ENCODE measurements around the gene CAMSAP1. TPM values are rescaled to one million over a fixed set of nuclear protein-coding genes. Genes with fewer than 3 reads are reported as not detected.

CAMSAP1 gene
- total RNA-seq, 1 experiment from 2014 or later = 24.8 TPM

DNA sequence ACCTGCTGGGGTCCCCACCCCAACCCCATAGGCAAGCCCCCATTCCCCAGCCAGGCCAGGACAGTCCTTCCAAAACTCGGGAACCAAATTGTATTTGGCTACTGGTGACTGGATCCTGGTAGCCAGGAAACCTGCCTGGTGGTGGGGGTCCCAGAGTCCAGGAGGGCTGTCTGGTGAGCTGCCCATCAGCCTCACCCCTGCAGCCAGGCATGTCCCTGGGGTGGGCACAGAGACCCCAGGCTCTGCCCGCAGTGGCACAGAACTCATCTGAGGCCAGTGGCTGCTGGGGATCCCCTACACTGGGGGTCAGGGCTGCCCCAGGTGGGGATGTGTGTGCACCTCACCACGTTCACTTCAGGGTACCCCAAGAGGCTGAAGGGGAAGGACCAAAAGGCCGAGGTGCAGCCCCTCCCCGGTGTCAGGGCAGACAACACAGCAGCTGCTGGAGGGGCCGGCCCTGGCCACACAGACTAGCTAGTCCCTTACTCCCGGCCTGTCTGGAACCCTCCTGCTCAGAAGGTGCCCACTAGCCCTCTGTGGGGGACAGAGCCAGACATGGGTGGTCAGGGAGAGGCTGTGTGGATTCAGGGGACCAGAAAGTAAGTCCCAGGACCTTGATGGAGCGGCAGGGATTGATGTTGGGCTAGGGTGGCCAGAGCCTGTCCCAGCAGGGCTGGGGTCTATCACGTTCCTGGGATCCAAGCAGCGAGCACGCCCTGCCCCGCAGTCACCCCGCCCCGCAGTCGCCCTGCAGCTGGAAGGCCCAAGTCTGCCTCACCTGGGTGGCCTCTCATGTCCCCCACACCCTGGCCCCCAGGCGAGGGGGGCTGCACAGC, 113.9 kb downstream of the CAMSAP1 start:
- H3K36me3 ChIP-seq (ENCODE audit: control insufficient read depth, insufficient read depth, low read length) = no peaks in the 10 kb centered on the region
- ATAC-seq (no peak), DNase-seq (ENCODE audit: low read depth, low spot score) (no peak)
- POLR2A ChIA-PET = interaction anchor here (0.7 kb wide), 1 partner anchor 75 kb away, joined by 4 read pairs; no protein-coding TSS in a partner anchor
- in situ Hi-C loops (cut with HindIII; ENCODE audit: low pct_unique_long_range_greater_than_20kb, low sequenced_read_pairs) (no loop called here), intact Hi-C loops (cut with micrococcal nuclease; ENCODE audit: unreplicated experiment) (no loop called here)
- TF ChIP-seq, protein P1, sequence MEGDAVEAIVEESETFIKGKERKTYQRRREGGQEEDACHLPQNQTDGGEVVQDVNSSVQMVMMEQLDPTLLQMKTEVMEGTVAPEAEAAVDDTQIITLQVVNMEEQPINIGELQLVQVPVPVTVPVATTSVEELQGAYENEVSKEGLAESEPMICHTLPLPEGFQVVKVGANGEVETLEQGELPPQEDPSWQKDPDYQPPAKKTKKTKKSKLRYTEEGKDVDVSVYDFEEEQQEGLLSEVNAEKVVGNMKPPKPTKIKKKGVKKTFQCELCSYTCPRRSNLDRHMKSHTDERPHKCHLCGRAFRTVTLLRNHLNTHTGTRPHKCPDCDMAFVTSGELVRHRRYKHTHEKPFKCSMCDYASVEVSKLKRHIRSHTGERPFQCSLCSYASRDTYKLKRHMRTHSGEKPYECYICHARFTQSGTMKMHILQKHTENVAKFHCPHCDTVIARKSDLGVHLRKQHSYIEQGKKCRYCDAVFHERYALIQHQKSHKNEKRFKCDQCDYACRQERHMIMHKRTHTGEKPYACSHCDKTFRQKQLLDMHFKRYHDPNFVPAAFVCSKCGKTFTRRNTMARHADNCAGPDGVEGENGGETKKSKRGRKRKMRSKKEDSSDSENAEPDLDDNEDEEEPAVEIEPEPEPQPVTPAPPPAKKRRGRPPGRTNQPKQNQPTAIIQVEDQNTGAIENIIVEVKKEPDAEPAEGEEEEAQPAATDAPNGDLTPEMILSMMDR (IDR thresholded peaks at IDR 0.05) = peak; percentile 13
- no peak for TF ChIP-seq SIN3A (IDR thresholded peaks at IDR 0.05; ENCODE audit: borderline replicate concordance, insufficient read depth, low read depth, low read length)
- H3K4me1 ChIP-seq (ENCODE audit: control insufficient read depth, insufficient read depth, low read length) = no peaks in the 10 kb centered on the region
- CTCF ChIA-PET = no interaction called here
- H3K27me3 ChIP-seq (ENCODE audit: control insufficient read depth, insufficient read depth, low read length) = no peaks in the 10 kb centered on the region
- no peak overlapping the region for H3K4me3 ChIP-seq (ENCODE audit: low read depth in 2 of 2, low read length in 2 of 2)
- H3K9me3 ChIP-seq (ENCODE audit: control insufficient read depth, insufficient read depth, low read depth, low read length) = no peaks in the 10 kb centered on the region
- no peak overlapping the region for H3K27ac ChIP-seq (ENCODE audit: low read length)
- BruUV-seq (replicated peaks) = no TSS peak

DNA sequence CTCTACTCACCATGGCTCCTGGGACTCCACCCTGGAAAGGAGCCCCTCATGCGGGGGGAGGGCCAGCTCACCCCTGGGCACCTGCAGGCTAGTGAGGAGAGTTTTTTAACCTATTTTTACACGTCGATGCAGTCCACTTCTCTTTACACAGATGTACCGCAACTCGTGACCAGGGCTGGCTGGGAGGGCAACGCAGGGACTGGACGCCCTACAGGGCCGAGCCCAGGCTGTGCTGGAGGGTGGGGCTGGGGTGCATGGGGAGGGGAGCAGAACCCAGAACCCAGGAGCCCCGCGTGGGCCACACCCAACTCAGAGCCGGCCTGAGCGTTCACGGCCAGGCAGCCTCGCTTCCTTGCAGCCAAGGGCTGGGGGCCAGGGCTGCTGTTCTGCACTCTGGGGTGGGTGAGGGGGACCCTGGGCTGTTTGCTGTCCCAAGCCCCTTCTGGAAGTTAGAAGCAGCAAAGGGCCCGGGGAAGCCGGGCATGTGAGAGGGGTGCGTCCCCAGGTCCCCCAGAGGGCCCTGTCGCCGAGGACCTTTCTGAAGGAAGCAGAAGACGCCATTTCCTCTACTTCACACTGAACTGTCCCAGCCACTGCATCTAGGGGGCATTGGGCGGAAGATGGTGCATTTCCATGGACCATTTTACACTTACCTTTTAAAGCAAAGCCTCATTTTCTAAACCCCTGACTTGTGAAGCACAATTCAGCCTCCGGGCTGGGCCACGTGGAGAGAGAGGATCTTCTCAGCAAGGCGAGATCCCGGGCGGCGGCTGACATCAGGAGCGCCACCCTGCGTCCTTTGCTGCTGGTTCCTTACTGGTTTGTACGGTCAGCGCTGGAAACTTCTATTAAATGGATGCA, 114.8 kb downstream of the CAMSAP1 start:
- in situ Hi-C loops (cut with HindIII; ENCODE audit: low pct_unique_long_range_greater_than_20kb, low sequenced_read_pairs) = no loop called here
- no TSS peak for BruUV-seq (replicated peaks)
- peak; percentile 18; the same call in 1 of the 2 replicates for ATAC-seq
- ChIA-PET CTCF (no interaction called here), POLR2A (no interaction called here)
- H3K4me1 ChIP-seq (ENCODE audit: control insufficient read depth, insufficient read depth, low read length) = no peaks in the 10 kb centered on the region
- no peaks in the 10 kb centered on the region for H3K9me3 ChIP-seq (ENCODE audit: control insufficient read depth, insufficient read depth, low read depth, low read length)
- H3K36me3 ChIP-seq (ENCODE audit: control insufficient read depth, insufficient read depth, low read length) = no peaks in the 10 kb centered on the region
- TF ChIP-seq TCF7L2 (IDR thresholded peaks at IDR 0.05; ENCODE audit: low read depth, low read length) (no peak), SIN3A (IDR thresholded peaks at IDR 0.05; ENCODE audit: borderline replicate concordance, insufficient read depth, low read depth, low read length) (no peak), POLR2AphosphoS5 (IDR thresholded peaks at IDR 0.05; ENCODE audit: low read depth, low read length) (no peak)
- TF ChIP-seq, protein P1 (IDR thresholded peaks at IDR 0.05) = peak; percentile 48
- TF ChIP-seq, protein P2, sequence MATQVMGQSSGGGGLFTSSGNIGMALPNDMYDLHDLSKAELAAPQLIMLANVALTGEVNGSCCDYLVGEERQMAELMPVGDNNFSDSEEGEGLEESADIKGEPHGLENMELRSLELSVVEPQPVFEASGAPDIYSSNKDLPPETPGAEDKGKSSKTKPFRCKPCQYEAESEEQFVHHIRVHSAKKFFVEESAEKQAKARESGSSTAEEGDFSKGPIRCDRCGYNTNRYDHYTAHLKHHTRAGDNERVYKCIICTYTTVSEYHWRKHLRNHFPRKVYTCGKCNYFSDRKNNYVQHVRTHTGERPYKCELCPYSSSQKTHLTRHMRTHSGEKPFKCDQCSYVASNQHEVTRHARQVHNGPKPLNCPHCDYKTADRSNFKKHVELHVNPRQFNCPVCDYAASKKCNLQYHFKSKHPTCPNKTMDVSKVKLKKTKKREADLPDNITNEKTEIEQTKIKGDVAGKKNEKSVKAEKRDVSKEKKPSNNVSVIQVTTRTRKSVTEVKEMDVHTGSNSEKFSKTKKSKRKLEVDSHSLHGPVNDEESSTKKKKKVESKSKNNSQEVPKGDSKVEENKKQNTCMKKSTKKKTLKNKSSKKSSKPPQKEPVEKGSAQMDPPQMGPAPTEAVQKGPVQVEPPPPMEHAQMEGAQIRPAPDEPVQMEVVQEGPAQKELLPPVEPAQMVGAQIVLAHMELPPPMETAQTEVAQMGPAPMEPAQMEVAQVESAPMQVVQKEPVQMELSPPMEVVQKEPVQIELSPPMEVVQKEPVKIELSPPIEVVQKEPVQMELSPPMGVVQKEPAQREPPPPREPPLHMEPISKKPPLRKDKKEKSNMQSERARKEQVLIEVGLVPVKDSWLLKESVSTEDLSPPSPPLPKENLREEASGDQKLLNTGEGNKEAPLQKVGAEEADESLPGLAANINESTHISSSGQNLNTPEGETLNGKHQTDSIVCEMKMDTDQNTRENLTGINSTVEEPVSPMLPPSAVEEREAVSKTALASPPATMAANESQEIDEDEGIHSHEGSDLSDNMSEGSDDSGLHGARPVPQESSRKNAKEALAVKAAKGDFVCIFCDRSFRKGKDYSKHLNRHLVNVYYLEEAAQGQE (IDR thresholded peaks at IDR 0.05; ENCODE audit: insufficient read depth in 1 of 2, low read depth in 2 of 2, low read length in 1 of 2) = no peak
- DNase-seq (ENCODE audit: low read depth, low spot score) = no peak
- no peak overlapping the region for H3K27ac ChIP-seq (ENCODE audit: low read length)
- intact Hi-C loops (cut with micrococcal nuclease; ENCODE audit: unreplicated experiment) = no loop called here
- no peaks in the 10 kb centered on the region for H3K27me3 ChIP-seq (ENCODE audit: control insufficient read depth, insufficient read depth, low read length)
- no peak overlapping the region for H3K4me3 ChIP-seq (ENCODE audit: low read depth in 2 of 2, low read length in 2 of 2)
